ENCODE results near the gene NDUFB10.
"Not testable (repeated sequence)": the region's sequence is repeated elsewhere in the genome, so short reads cannot be mapped to it uniquely, and the experiment has no call there.

GRCh38 chr16:1957434-1958142, 1.8 kb upstream of the NDUFB10 start:
- TF ChIP-seq POLR2A (IDR thresholded peaks at IDR 0.05) = not testable (repeated sequence)
- TF ChIP-seq, protein P1, sequence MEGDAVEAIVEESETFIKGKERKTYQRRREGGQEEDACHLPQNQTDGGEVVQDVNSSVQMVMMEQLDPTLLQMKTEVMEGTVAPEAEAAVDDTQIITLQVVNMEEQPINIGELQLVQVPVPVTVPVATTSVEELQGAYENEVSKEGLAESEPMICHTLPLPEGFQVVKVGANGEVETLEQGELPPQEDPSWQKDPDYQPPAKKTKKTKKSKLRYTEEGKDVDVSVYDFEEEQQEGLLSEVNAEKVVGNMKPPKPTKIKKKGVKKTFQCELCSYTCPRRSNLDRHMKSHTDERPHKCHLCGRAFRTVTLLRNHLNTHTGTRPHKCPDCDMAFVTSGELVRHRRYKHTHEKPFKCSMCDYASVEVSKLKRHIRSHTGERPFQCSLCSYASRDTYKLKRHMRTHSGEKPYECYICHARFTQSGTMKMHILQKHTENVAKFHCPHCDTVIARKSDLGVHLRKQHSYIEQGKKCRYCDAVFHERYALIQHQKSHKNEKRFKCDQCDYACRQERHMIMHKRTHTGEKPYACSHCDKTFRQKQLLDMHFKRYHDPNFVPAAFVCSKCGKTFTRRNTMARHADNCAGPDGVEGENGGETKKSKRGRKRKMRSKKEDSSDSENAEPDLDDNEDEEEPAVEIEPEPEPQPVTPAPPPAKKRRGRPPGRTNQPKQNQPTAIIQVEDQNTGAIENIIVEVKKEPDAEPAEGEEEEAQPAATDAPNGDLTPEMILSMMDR (IDR thresholded peaks at IDR 0.05) = not testable (repeated sequence)

All from testis (tissue), 2 donors.